NCI-H524 treated with DMSO at 0.1 percent for 48 hours (cell line): ENCODE results near the gene PRRT4.

ENCODE experiments used
- DNase-seq: peaks from one replicate; lab custom pipeline; 2025; lab: John Stamatoyannopoulos, UW

The PRRT4 gene

DNA sequence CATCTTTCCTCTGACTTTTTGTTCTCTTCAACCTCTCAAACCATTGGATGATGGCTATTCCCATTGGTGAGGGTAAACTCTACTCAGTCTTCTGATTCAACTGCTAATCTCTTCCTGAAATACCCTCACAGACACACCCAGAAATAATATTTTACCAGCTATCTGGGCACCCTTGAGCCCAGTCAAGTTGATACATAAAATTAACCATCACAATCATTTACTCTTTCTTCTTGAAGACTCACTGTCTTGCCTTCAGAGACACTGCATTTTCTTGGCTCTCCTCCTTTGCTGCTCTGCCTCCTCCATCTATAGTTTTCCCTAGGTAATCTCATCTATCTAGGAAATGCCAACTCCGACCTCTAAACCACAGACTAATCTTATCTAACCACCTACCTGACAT lies 12.6 kb upstream of the PRRT4 start:
- no peak for DNase-seq

DNA sequence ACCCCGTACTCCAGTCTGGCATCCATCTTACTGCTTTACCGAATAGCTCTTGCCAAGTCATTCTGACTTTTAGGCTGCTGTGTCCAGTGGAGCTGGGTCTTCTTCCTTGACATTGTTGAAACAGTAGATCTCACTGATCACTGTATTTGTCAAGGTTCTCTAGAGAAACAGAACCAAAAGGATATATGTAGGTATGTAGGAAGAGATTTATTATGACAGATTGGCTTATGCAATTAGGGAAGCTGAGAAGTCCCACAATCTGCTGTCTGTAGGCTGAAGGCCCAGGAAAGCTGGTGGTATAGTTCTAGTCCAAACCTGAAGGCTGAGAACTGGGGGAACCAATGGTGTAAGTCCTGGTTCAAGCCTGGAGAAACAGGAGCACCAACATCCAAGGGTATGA lies 12.1 kb upstream of the PRRT4 start:
- DNase-seq: no peak

GRCh38 chr7:128370491-128370890 lies 9.0 kb upstream of the PRRT4 start:
- DNase-seq: no peak

GRCh38 chr7:128366986-128367385 lies 5.5 kb upstream of the PRRT4 start:
- no peak for DNase-seq

- no peak for DNase-seq
Measured at GRCh38 chr7:128366300-128366699, 4.8 kb upstream of the PRRT4 start.

DNA sequence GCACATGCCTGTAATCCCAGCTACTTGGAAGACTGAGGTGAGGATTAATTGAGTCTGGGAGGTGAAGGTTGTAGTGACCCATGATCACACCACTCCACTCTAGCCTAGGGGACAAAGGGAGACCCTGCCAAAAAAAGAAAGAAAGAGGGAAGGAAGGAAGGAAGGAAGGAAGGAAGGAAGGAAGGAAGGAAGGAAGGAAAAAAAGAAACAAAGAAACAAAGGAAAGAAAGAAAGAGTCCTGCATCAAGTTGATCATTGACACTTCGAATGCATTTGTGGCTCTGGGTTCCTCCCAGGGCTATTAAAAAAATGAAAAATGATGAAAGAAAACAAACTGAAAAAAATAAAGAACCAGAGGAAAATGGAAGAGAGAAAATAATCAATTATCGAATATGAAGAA lies 3.9 kb upstream of the PRRT4 start:
- no peak for DNase-seq

DNA sequence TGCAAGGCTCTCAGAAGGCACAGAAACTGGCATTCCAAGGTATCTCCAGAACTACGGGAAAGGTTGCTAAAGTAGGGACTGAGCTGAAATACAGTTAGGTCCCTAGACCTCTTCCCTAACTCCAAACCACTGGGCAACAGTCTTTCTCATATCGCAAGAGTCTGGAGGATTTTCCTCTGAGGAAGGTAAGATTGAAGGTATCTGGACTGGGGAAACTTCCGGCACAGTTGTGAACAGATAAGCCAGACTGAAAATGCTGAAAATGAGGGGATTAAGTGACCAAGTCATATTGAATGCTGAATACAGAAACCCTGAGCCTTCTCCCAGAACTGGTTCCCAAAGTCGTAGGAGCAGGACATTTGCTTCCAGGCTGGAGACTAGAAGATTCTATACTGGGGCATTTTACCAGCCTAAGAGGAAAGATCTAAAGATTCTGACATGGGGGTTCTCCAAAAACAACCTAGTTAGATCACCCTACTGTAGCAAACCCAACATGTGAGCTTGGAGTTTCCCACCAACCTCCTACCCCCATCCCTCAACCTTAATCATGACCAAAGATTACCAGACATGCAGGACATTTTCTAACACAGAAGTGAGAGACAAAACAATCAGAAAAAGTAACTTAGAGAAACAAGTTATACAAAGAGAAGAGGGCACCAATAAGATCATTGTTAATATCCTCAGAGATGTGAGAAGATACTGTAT lies 2.8 kb upstream of the PRRT4 start:
- no peak for DNase-seq

DNA sequence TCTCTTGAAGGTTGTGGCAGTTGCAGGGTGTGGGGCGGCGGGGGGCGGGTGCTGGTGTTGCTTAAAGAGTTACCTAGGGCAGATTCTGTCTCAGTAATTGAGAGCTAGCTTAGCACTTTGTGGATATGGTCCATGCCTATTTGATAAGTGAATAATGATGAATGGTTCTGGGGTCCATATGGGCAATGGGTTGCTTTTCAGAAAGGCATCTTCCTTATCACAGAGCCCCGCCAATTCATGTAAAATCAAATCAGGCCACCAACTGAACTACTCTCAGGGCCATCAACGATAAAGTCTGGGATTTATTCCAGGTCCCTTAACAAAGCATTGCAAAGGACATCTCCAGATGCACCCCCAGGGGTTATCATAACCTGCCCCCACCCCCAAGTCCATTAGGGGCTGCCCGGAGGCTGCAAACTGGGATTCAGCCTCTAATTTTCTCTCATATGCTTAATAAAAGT lies 1.8 kb upstream of the PRRT4 start:
- no peak for DNase-seq

DNA sequence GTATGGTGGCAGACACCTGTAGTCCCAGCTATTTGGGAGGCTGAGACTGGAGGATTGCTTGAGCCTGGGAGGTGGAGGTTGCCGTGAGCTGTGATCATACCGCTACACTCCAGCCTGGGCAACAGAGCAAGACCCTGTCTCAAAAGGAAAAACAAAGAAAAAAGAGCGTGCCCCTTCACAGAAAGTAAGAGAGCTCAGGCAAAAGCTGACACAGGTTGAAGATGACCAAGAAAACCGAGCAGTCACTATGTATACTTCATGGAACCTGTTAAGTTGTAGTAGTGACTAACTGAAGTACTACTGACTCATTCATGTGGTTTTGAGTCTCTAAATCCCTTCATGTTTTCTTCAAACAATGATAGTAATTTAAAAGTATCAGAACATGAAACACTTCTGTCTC lies 1.2 kb upstream of the PRRT4 start:
- DNase-seq: no peak

DNA sequence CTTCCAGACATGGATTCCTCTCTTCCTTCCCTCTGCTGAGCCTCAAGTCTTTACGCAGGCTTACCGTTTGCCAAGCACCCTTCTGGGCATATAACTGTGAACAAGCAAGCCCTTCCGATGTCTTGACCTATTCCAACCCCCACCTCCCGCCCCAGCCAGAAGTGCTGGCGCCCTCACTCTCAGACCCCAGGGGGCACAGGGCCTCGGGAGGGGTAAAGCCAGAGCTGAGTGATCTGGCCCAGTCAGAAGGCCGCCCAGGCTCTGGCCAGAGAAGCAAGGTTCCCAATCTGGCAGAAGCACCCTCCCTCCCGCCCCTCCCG lies 1.2 kb downstream of the PRRT4 start:
- DNase-seq: no peak

GRCh38 chr7:128359939-128360338 lies 1.6 kb downstream of the PRRT4 start:
- no peak for DNase-seq

DNA sequence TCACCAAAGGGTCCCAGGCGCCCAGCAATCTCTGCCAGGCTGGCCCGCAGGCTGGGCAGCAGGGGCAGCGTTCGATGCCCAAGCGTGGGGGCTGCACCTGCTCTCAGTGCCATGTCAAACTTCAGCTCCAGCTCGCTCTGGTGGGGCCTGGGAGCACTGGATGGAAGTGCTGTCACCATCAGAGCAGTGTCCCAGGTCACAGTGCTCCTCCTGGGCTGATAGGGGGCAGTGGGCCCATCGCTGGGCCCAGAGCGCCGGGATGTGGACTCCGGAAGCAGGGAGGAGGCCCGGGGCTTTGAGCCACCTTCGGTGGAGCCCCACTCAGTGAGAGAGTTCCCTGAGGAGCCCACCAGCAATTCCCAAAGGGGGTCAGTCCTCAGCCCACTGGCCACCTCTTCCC lies 2.2 kb downstream of the PRRT4 start:
- no peak for DNase-seq

GRCh38 chr7:128358233-128358632 lies 3.3 kb downstream of the PRRT4 start:
- DNase-seq: no peak

- no peak for DNase-seq
Measured at GRCh38 chr7:128357217-128357613, 4.3 kb downstream of the PRRT4 start.

DNA sequence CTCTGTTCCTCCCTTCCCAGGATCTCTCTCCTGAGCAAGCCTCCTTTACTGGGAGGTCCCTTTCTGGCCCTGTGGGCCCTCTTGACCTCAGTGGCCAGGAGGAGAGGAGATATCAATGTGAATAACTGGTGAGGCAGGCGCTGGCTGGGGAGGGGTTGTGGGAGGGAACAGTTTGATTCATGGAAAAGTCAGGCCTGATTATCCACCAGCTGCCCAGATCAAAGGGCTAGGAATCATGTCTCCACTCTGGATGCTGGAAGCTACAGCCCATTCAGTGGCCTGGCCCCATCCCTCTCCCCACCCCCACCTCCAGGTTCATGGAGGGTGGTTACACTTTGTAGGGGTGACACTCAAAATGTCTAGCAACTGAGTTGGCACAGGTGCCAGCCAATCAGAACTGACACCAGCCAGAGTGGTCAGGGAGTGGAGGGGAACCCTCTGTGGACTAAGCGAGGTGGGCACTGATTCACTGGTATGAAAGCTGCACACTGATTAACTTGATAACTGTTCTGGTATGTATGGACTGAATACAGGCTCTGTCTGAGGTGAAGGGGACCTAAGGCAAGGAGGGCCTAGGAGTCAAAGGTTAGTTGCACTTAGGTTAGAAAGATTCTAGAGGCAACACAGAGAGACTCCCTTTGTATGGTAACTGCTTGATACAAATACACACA lies 4.8 kb downstream of the PRRT4 start:
- DNase-seq: no peak

GRCh38 chr7:128353610-128354009 lies 7.9 kb downstream of the PRRT4 start:
- DNase-seq: no peak

GRCh38 chr7:128353189-128353588 lies 8.3 kb downstream of the PRRT4 start:
- DNase-seq: no peak

- DNase-seq: no peak
Measured at GRCh38 chr7:128352636-128353035, 8.9 kb downstream of the PRRT4 start.

GRCh38 chr7:128352153-128352537 lies 9.3 kb downstream of the PRRT4 start:
- DNase-seq: no peak

DNA sequence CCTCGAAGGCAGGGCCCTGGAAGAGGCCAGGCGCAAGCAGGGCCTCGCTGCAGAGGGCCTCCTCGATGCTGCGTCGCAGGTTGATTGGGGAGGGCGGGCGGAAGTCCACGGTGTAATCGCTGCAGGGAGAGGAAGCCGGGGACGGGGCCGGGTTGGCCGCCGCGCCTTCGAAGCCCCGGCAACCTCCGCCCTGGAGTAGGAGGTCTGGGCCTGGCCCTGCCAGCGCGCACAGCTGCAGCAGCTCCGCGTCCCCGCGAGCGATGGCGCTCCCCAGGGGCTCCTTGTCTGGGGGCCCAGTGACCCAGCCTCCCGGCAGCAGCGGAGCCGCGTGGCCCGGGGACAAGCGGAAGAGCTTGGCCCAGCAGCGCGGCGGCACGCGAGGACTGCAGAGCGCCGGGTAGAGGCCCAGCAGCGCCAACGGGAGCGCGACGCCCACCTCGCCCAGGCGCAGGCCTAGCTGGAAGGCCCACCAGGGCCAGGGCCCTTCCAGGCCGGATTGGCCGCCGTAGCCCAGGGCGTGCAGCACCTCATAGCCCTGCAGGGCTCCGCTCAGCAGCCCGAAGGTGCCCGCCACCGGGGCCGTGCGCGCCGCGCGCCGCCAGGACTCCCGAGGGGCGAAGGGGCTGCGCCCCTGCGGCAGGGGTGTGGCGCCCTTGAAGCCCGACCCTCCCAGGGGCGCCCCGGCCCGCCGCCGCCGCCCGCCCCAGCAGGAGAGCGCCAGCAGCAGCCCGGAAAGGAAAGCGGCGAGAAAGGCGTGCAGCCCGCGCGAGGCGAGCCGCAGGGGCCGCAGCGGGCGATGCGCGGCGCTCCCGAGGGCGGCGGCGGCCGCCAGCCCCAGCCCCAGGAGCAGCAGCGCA lies 10.0 kb downstream of the PRRT4 start:
- no peak for DNase-seq

DNA sequence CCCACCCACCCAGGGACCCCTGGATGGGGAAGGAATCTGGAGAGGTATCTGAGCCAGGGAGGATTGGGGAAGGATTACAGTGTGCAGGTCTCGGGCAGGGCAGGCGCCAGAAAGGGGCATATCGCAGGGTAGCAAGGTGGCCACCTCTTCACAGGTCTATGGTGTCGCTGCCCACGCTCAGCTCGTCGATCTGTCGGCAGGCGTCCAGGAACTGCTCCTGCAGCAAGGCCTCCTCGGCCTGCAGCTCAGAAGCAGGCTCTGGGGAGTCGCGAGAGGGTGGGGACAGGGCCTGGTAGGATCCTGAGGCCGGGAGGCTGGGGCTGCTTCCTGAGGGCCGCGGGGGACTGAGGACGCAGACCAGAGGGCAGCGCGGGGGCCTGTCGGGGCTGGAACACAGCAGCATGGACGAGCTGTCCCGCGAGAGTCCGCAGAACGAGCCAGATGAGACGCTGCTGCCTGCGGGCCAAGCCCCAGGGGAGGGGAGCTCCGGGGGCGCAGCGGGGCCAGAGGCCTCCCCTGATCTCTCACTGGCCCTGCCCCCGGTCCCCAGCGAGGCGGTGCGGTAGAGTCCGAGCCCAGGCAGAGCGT lies 10.7 kb downstream of the PRRT4 start:
- no peak for DNase-seq

DNA sequence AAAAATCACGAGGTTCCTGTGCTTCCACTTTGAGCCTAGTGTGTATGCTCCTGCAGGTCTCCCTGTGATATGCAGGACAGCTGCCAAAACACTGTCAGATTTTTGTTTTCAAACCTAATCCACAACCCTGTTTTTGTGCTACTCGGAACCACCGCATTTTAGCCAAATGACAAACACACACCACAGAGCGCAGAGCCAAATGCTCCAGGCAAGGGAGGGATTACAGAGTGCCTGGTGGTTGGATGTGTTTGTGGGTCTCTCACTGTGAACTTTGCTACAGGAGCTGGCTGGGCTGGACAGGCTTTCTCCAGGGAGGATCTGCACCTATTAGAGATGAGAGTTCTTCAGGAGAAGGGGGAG lies 12.0 kb downstream of the PRRT4 start:
- DNase-seq: no peak

DNA sequence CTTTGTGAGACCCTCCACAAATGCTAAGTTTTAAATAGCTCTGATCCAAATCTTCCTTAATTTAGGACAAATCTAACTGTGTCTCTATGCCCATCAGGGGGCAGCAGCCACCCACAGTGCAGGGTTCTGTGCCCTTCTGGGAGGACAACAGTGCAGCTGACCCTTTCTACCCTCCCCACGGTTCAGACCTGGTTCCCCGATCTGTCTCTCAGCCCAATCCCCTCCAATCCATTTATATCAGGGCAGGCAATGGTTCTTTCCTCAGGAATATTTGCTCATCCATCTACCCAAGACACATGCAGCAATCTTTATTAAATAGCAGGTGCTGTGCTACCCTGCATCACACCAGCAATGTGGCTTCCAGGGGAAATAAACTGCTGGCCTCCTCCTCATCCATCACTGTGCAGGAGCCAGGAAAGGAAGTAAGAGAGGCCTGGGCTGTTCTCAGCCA lies 13.8 kb downstream of the PRRT4 start:
- DNase-seq: no peak
